GM19025 (cell line): ENCODE results near the gene S100A13.
A peak's percentile ranks its signal among the peaks of the same experiment; 100 is the strongest.
"Not testable (repeated sequence)": the region's sequence is repeated elsewhere in the genome, so short reads cannot be mapped to it uniquely, and the experiment has no call there.

Source experiments
- ATAC-seq: cut with Tn5 transposase; IDR thresholded peaks from one replicate; pipeline ENCODE4 v1.9.1; 2021; ENCODE audit warnings: mild to moderate bottlenecking, low read depth, moderate library complexity; ENCODE audit not compliant: unreplicated experiment

The S100A13 gene

GRCh38 chr1:153649137-153649862, 22.0 kb upstream of the S100A13 start:
- no peak for ATAC-seq

DNA sequence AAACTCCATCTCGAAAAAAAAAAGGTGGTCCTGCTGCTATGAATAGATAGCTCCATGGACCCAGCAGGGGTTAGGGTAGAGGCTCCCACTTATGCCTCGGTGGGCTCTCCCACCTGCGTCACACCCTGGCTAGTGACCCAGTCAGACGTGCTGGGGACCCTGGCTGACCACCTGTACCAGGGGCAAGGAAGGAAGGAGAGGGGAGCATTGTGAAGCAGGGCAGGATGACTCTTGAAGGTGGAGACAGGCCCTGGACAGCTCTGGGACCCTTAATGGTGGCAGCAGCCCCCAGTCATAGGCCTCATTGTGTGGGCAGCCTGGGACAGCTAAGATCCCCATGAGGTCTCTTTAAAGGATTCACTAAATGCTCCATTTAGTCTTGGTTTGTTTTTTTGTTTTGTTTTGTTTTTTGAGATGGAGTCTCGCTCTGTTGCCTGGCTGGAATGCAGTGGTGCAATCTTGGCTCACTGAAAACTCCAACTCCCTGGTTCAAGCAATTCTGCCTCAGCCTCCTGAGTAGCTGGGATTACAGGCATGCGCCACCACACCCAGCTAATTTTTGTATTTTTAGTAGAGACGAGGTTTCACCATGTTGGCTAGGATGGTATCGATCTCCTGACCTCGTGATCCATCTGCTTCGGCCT, 20.8 kb upstream of the S100A13 start:
- no peak for ATAC-seq

- ATAC-seq, result no peak
Observed at GRCh38 chr1:153647346-153647714, 20.0 kb upstream of the S100A13 start.

- ATAC-seq, result no peak
Observed at GRCh38 chr1:153646672-153647345, 19.5 kb upstream of the S100A13 start.

GRCh38 chr1:153643816-153644215, 16.5 kb upstream of the S100A13 start:
- no peak for ATAC-seq

GRCh38 chr1:153643100-153643499, 15.8 kb upstream of the S100A13 start:
- no peak for ATAC-seq

DNA sequence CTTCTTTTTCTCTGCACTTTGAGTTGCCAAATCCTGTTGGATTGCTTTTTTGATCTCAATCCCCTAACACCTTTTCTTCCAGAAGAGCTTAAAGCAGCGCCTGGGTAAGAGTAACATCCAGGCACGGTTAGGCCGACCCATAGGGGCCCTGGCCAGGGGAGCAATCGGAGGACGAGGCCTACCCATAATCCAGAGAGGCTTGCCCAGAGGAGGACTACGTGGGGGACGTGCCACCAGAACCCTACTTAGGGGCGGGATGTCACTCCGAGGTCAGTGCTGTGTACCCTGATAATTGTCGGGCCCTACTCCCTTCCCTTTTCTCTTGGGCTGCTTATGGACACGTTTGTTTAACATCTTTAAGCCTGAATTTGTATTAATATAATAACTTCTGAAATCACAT, 14.9 kb upstream of the S100A13 start:
- ATAC-seq, result no peak

DNA sequence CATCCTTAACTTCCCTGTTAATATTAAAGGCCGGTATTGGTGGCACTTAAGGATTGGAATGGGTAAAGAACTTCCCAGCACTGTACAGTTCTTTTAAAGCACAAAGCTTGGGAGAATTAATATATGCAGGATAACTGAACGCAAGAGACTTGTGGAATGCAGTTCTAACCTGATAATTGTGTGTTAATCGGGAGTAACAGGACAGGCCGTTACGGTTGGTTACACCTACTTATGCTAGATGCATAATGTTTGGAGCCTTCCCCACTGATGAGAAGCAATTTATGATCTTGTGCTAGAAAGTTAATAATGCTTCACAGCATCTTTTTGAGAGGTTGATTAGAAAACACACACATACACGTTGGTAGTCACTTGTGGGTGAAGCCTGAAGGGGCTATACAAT, 13.6 kb upstream of the S100A13 start:
- ATAC-seq, result no peak

- ATAC-seq, result not testable (repeated sequence)
Observed at GRCh38 chr1:153640213-153640612, 12.9 kb upstream of the S100A13 start.

GRCh38 chr1:153639280-153639679, 12.0 kb upstream of the S100A13 start:
- ATAC-seq, result no peak

DNA sequence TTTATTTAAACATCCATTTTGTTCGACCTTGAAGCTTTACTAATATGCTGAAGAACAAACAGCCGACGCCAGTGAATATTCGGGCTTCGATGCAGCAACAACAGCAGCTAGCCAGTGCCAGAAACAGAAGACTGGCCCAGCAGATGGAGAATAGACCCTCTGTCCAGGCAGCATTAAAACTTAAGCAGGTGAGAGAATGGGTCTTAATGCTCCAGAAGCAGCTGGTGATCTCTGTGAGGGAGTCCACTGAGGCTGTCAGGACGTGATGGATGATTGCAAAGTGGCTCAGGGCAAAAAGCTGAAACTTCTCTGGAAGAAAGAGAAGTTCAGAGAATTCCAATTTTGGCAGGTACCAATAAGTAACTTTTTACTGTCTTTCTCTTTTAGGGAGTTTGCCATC, 11.0 kb upstream of the S100A13 start:
- no peak for ATAC-seq

DNA sequence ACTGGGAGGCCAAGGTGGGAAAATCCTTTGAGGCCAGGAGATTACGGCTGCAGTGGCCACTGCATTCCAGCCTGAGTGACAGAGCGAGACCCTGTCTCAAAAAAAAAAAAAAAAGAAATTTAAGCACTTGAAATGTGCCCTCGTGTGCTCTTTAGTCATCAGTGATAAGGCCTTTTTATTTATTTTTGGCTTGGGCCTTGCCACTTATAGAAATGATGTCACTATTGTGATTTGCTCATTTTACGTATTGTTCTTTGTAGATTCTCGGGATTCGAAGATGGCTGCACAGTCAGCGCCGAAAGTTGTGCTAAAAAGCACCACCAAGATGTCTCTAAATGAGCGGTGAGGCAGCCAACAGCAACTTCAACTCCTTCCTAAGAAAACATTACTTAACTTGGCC, 9.0 kb upstream of the S100A13 start:
- ATAC-seq, result no peak

- no peak for ATAC-seq
Observed at GRCh38 chr1:153635872-153636271, 8.6 kb upstream of the S100A13 start.

- peak; percentile 79 for ATAC-seq
Observed at GRCh38 chr1:153633754-153634665, 6.7 kb upstream of the S100A13 start, which contains the start of gene CHTOP. CHTOP (plus strand) TSS chr1:153634066; CDS start chr1:153636589, 2,523 bp downstream.

GRCh38 chr1:153633161-153633753, 6.0 kb upstream of the S100A13 start:
- peak; percentile 2 for ATAC-seq

- no peak for ATAC-seq
Observed at GRCh38 chr1:153631047-153632022, 4.0 kb upstream of the S100A13 start.

DNA sequence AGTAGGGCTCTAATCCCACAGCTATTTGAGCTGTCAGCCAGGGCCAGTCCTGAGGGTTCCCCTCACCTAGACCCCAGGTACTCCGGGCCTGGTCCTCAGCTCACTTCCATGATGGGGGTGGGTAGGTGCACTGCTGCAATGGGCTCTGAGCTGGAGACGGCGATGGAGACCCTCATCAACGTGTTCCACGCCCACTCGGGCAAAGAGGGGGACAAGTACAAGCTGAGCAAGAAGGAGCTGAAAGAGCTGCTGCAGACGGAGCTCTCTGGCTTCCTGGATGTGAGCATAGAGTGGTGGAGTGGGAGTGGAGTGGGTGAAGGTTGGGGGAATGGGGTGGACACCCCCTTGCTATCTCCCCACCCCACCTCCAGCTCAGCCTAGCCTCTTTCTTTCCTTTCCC, 3.1 kb upstream of the S100A13 start:
- ATAC-seq, result no peak

- ATAC-seq, result no peak
Observed at GRCh38 chr1:153629971-153630370, 2.7 kb upstream of the S100A13 start.

DNA sequence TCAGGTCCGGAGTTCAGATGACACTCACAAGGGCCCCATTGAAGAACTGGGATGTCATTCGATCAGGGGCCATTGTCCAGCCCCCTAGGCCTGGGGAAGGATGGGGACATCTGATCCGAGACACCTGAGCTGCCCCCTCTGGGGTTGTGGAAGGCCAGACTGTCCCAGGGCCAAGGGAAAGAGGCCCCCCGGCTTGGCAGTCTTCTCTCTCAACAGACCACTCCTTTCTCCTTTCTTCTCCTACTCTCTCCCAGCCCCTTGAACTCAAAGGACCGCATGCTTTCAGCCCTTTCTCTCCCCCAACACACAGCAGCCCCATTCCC, 2.0 kb upstream of the S100A13 start:
- ATAC-seq, result no peak
